ENCODE data around the gene GRK5.

Gene GRK5

GRCh38 chr10:119222537-119222936 is 15.2 kb downstream of the GRK5 start:
- Histone ChIP-seq H2BK120ac (ENCODE audit: low read depth, low read length) (no peak overlapping the region), H2BK12ac (ENCODE audit: low read length) (no peak overlapping the region), H2AFZ (ENCODE audit: low read length) (no peak overlapping the region), H3K9ac (ENCODE audit: low read depth, low read length, poor library complexity) (no peak overlapping the region), H3K4me2 (ENCODE audit: insufficient read depth, low read length, poor library complexity, severe bottlenecking) (no peak overlapping the region), H2BK5ac (ENCODE audit: low read length) (no peak overlapping the region), H3K14ac (ENCODE audit: low read length) (peak overlapping the region; percentile 10), H3K4me1 (ENCODE audit: control insufficient read depth in 2 of 2, insufficient read depth in 1 of 2, low read depth in 1 of 2, low read length in 2 of 2) (peaks cover 5 to 28% of the 10 kb centered on the region in 2 donors), H2BK15ac (ENCODE audit: low read length) (no peak overlapping the region), H3K27ac (replicated peaks; ENCODE audit: low read length) (no peak overlapping the region), H3K27me3 (ENCODE audit: control insufficient read depth in 3 of 3, insufficient read depth in 3 of 3, low read depth in 1 of 3, low read length in 3 of 3) (no peaks in the 10 kb centered on the region), H2AK5ac (ENCODE audit: low read depth, low read length) (no peak overlapping the region), H3K4ac (ENCODE audit: low read length) (no peak overlapping the region), H3K79me1 (ENCODE audit: low read depth, low read length) (peaks cover 3% of the 10 kb centered on the region), H3K36me3 (replicated peaks in 1 of 2; ENCODE audit: control insufficient read depth in 2 of 2, insufficient read depth in 2 of 2, low read length in 2 of 2) (no peaks in the 10 kb centered on the region), H3K9me3 (replicated peaks in 1 of 2; ENCODE audit: control insufficient read depth in 2 of 2, insufficient read depth in 1 of 2, low read depth in 1 of 2, low read length in 2 of 2) (no peaks in the 10 kb centered on the region), H3K4me3 (ENCODE audit: low read length in 2 of 2) (no peak overlapping the region), H3K18ac (ENCODE audit: low read length) (peak overlapping the region; percentile 31), H4K91ac (ENCODE audit: low read depth, low read length, poor library complexity) (no peak overlapping the region), H4K8ac (ENCODE audit: low read depth, low read length) (no peak overlapping the region), H3K23ac (ENCODE audit: low read depth, low read length, poor library complexity) (no peak overlapping the region)
- WGBS, 2 donors (ENCODE audit: extremely low coverage in 2 of 2, insufficient read length in 2 of 2, insufficient replicate concordance in 1 of 2), result no CpG with 5 or more reads among the region's 9 CpGs
- DNase-seq (ENCODE audit: low spot score), result no peak

DNA sequence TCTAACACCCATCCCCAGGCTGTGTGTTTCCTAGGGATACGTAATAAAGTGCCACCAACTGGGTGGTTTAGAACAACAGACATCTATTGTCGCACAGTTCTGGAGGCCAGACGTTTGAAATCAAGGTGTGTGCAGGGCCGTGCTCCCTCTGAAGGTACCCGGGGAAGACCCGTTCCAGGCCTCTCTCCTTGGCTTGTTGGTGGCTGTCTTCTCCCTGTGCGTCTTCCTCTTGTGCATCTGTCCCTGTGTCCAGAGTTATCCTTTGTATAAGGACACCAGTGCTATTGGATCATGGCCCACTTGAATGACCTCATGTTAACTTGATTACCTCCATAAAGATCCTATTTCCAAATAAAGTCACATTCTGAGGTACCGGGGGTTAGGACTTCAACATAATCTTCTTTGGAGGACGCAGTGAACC is 15.6 kb downstream of the GRK5 start:
- H3K18ac ChIP-seq (ENCODE audit: low read length), result peak overlapping the region; percentile 31
- no peak overlapping the region for H4K8ac ChIP-seq (ENCODE audit: low read depth, low read length)
- no peaks in the 10 kb centered on the region for H3K27me3 ChIP-seq (ENCODE audit: control insufficient read depth in 3 of 3, insufficient read depth in 3 of 3, low read depth in 1 of 3, low read length in 3 of 3)
- H3K9me3 ChIP-seq (replicated peaks in 1 of 2; ENCODE audit: control insufficient read depth in 2 of 2, insufficient read depth in 1 of 2, low read depth in 1 of 2, low read length in 2 of 2), result no peaks in the 10 kb centered on the region
- H3K9ac ChIP-seq (ENCODE audit: low read depth, low read length, poor library complexity), result no peak overlapping the region
- DNase-seq (ENCODE audit: low spot score), result no peak
- peaks cover 3% of the 10 kb centered on the region for H3K79me1 ChIP-seq (ENCODE audit: low read depth, low read length)
- H2BK15ac ChIP-seq (ENCODE audit: low read length), result no peak overlapping the region
- no peak overlapping the region for H2AFZ ChIP-seq (ENCODE audit: low read length)
- H3K4me2 ChIP-seq (ENCODE audit: insufficient read depth, low read length, poor library complexity, severe bottlenecking), result no peak overlapping the region
- H3K4ac ChIP-seq (ENCODE audit: low read length), result no peak overlapping the region
- no peak overlapping the region for H4K91ac ChIP-seq (ENCODE audit: low read depth, low read length, poor library complexity)
- H2BK120ac ChIP-seq (ENCODE audit: low read depth, low read length), result no peak overlapping the region
- H2BK12ac ChIP-seq (ENCODE audit: low read length), result no peak overlapping the region
- no peak overlapping the region for H3K4me3 ChIP-seq (ENCODE audit: low read length in 2 of 2)
- no peaks in the 10 kb centered on the region for H3K36me3 ChIP-seq (replicated peaks in 1 of 2; ENCODE audit: control insufficient read depth in 2 of 2, insufficient read depth in 2 of 2, low read length in 2 of 2)
- H3K4me1 ChIP-seq (ENCODE audit: control insufficient read depth in 2 of 2, insufficient read depth in 1 of 2, low read depth in 1 of 2, low read length in 2 of 2), result peaks cover 5 to 24% of the 10 kb centered on the region in 2 donors
- no peak overlapping the region for H3K27ac ChIP-seq (replicated peaks; ENCODE audit: low read length)
- no peak overlapping the region for H2BK5ac ChIP-seq (ENCODE audit: low read length)
- no peak overlapping the region for H2AK5ac ChIP-seq (ENCODE audit: low read depth, low read length)
- H3K14ac ChIP-seq (ENCODE audit: low read length), result no peak overlapping the region
- no CpG with 5 or more reads among the region's 9 CpGs for WGBS, 2 donors (ENCODE audit: extremely low coverage in 2 of 2, insufficient read length in 2 of 2, insufficient replicate concordance in 1 of 2)
- no peak overlapping the region for H3K23ac ChIP-seq (ENCODE audit: low read depth, low read length, poor library complexity)

GRCh38 chr10:119225083-119225658 is 17.8 kb downstream of the GRK5 start:
- no peak overlapping the region for H4K91ac ChIP-seq (ENCODE audit: low read depth, low read length, poor library complexity)
- no CpG with 5 or more reads among the region's 4 CpGs for WGBS, 2 donors (ENCODE audit: extremely low coverage in 2 of 2, insufficient read length in 2 of 2, insufficient replicate concordance in 1 of 2)
- H3K4ac ChIP-seq (ENCODE audit: low read length), result no peak overlapping the region
- H3K27me3 ChIP-seq (ENCODE audit: control insufficient read depth in 3 of 3, insufficient read depth in 3 of 3, low read depth in 1 of 3, low read length in 3 of 3), result no peaks in the 10 kb centered on the region
- H3K36me3 ChIP-seq (replicated peaks in 1 of 2; ENCODE audit: control insufficient read depth in 2 of 2, insufficient read depth in 2 of 2, low read length in 2 of 2), result no peaks in the 10 kb centered on the region
- no peak overlapping the region for H4K8ac ChIP-seq (ENCODE audit: low read depth, low read length)
- no peak overlapping the region for H2AFZ ChIP-seq (ENCODE audit: low read length)
- no peak overlapping the region for H2AK5ac ChIP-seq (ENCODE audit: low read depth, low read length)
- no peak overlapping the region for H3K27ac ChIP-seq (replicated peaks; ENCODE audit: low read length)
- H3K9me3 ChIP-seq (replicated peaks in 1 of 2; ENCODE audit: control insufficient read depth in 2 of 2, insufficient read depth in 1 of 2, low read depth in 1 of 2, low read length in 2 of 2), result no peaks in the 10 kb centered on the region
- H3K4me3 ChIP-seq (ENCODE audit: low read length in 2 of 2), result no peak overlapping the region
- H3K9ac ChIP-seq (ENCODE audit: low read depth, low read length, poor library complexity), result no peak overlapping the region
- H3K23ac ChIP-seq (ENCODE audit: low read depth, low read length, poor library complexity), result no peak overlapping the region
- H3K79me1 ChIP-seq (ENCODE audit: low read depth, low read length), result peaks cover 3% of the 10 kb centered on the region
- no peak overlapping the region for H2BK15ac ChIP-seq (ENCODE audit: low read length)
- no peak for DNase-seq (ENCODE audit: low spot score)
- H2BK120ac ChIP-seq (ENCODE audit: low read depth, low read length), result no peak overlapping the region
- H3K18ac ChIP-seq (ENCODE audit: low read length), result no peak overlapping the region
- H2BK5ac ChIP-seq (ENCODE audit: low read length), result no peak overlapping the region
- no peak overlapping the region for H2BK12ac ChIP-seq (ENCODE audit: low read length)
- H3K4me1 ChIP-seq (ENCODE audit: control insufficient read depth in 2 of 2, insufficient read depth in 1 of 2, low read depth in 1 of 2, low read length in 2 of 2), result peaks cover 5 to 17% of the 10 kb centered on the region in 2 donors
- H3K4me2 ChIP-seq (ENCODE audit: insufficient read depth, low read length, poor library complexity, severe bottlenecking), result no peak overlapping the region
- no peak overlapping the region for H3K14ac ChIP-seq (ENCODE audit: low read length)

GRCh38 chr10:119227825-119228224 is 20.5 kb downstream of the GRK5 start:
- H3K14ac ChIP-seq (ENCODE audit: low read length), result no peak overlapping the region
- H3K4me2 ChIP-seq (ENCODE audit: insufficient read depth, low read length, poor library complexity, severe bottlenecking), result no peak overlapping the region
- WGBS, 2 donors (ENCODE audit: extremely low coverage in 2 of 2, insufficient read length in 2 of 2, insufficient replicate concordance in 1 of 2), result no CpG with 5 or more reads among the region's 6 CpGs
- no peak overlapping the region for H3K18ac ChIP-seq (ENCODE audit: low read length)
- H3K9me3 ChIP-seq (replicated peaks in 1 of 2; ENCODE audit: control insufficient read depth in 2 of 2, insufficient read depth in 1 of 2, low read depth in 1 of 2, low read length in 2 of 2), result peaks cover 0 to 9% of the 10 kb centered on the region in 2 donors
- H4K91ac ChIP-seq (ENCODE audit: low read depth, low read length, poor library complexity), result no peak overlapping the region
- no peak overlapping the region for H2AK5ac ChIP-seq (ENCODE audit: low read depth, low read length)
- no peak overlapping the region for H3K27ac ChIP-seq (replicated peaks; ENCODE audit: low read length)
- no peak overlapping the region for H2BK120ac ChIP-seq (ENCODE audit: low read depth, low read length)
- no peak overlapping the region for H3K4me3 ChIP-seq (ENCODE audit: low read length in 2 of 2)
- H2BK5ac ChIP-seq (ENCODE audit: low read length), result no peak overlapping the region
- H3K9ac ChIP-seq (ENCODE audit: low read depth, low read length, poor library complexity), result no peak overlapping the region
- H2AFZ ChIP-seq (ENCODE audit: low read length), result no peak overlapping the region
- no peak overlapping the region for H2BK12ac ChIP-seq (ENCODE audit: low read length)
- no peaks in the 10 kb centered on the region for H3K27me3 ChIP-seq (ENCODE audit: control insufficient read depth in 3 of 3, insufficient read depth in 3 of 3, low read depth in 1 of 3, low read length in 3 of 3)
- no peak for DNase-seq (ENCODE audit: low spot score)
- peaks cover 0 to 3% of the 10 kb centered on the region in 2 donors for H3K4me1 ChIP-seq (ENCODE audit: control insufficient read depth in 2 of 2, insufficient read depth in 1 of 2, low read depth in 1 of 2, low read length in 2 of 2)
- no peak overlapping the region for H3K4ac ChIP-seq (ENCODE audit: low read length)
- no peak overlapping the region for H3K23ac ChIP-seq (ENCODE audit: low read depth, low read length, poor library complexity)
- H2BK15ac ChIP-seq (ENCODE audit: low read length), result no peak overlapping the region
- no peak overlapping the region for H4K8ac ChIP-seq (ENCODE audit: low read depth, low read length)
- H3K79me1 ChIP-seq (ENCODE audit: low read depth, low read length), result peaks cover 3% of the 10 kb centered on the region
- no peaks in the 10 kb centered on the region for H3K36me3 ChIP-seq (replicated peaks in 1 of 2; ENCODE audit: control insufficient read depth in 2 of 2, insufficient read depth in 2 of 2, low read length in 2 of 2)
